Hematopoietic multipotent progenitor cell treated with erythropoietin and hydrocortisone succinate and interleukin-3 and kit ligand, for 6 days (in vitro differentiated cells): ENCODE results near the gene KASH5.

Experiments used
- DNase-seq: peaks from one replicate; pipeline ENCODE4 v3.0.0-alpha.2; 2015

KASH5 gene

DNA sequence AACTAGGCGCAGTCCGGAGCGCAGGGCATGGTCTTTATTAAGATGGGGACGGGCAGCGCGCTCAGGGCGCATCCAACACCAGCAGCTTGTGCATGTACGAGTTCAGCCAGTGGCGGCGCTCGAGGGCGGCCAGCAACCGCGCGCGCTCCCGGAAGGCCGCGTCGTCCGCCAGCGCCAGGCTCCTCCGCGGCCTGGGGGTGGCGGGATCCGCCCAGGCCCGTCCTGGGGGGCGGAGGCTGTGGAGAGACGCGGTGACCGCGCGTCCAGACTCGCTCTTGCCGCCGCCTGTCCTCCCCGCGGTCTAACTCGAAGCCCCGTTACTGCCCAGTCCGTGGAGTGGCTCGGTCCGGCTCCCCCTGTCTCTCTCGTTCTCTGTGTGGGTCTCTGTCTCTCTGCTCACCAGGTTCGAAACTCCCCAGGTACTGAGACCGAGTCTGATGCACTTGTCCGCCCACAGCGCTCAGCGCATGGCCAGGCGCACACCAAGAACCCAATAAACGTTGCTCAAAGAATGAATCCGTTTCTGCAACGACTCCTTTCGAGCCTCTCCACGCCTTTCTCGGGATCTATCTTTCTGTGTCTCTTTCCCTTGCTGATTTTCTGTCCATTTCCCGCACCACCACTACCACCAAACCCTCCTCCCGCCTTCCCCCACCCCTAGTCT lies 34.5 kb downstream of the KASH5 start:
- DNase-seq = peak; percentile 60

DNA sequence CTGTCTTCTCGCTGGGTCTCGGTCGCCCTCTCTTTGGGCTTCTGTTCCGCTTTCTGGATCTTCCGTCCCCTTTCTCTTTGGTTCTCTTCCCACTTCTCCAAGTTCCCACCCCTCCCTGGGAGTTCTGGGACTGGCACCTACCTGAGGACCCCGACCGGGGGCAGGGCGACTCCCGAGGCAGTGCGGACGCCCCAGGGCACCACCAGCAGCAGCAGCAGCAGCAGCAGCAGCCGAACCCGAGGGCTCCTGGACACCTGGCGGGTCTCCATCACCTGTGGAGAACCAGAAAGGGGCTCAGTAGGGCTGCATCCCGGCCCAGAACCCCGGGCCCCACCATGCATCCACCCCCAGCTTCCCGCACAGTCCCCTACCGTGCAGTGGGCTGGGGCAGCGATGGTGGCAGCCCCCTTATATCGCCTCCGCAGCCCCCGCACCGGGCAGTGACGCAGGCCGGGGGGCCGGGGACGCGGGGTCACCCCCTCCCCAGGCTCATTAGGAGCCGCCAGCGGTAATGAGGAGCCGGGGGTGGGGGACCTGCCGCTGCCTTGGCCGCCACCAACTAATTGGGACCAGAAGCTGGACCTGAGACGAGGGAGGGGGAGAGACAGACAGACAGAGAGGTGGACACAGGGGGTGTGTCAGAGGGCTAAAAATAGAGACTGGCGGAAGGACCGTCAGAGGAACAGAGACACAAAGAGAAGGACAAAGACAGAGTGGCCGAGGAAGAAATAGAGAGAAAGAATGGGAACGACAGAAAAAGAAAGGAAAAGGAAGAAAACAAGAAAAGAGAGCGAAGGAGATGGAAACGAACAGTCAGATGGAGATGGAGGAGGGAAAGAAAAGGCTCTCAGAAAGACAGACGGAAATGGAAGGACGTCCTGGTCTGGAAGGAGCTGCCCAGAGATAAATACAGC lies 35.3 kb downstream of the KASH5 start, which contains the start of gene PTH2:
PTH2 (minus strand) TSS at position 371 of the 914 bp plus-strand sequence; CDS start at position 269, 102 bp downstream.
- DNase-seq = no peak

DNA sequence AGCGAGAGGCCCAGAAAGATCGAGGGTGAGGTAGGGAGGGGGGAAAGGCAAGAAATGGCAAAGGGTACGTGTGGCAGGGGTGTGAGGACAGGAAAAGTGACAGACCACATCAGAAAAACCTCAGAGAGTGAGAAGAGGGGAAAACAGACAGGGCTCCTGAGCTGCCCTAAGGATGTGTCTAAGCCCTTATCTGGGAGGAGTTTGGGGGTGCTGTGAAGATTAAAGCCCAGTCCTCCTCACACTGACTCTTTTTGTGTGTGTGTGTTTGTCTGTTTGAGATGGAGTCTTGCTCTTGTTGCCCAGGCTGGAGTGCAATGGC lies 35.9 kb downstream of the KASH5 start:
- no peak for DNase-seq

DNA sequence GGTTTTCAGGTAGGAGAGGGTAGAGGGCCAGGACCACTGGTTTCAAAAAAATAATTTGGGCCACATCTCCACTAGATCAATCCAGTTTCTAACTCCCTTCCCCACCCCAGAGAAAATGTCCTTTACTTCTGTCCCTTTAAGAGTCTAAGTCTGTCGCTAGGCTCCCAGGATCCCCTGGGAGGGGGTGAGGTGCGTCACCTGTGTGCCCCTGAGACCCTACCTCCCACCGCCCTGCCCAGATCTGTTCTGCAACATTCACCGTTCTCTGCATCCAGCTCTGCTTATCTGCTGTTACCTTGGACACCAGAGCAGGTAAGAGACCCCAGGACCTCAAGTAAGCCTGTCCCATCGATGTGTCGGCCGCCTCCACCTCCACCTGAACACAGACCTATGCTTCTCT lies 37.1 kb downstream of the KASH5 start, which contains the start of gene GFY:
GFY (plus strand) TSS at position 211 of the 400 bp plus-strand sequence. CDS start 1,043 bp downstream, outside the sequence.
- no peak for DNase-seq

DNA sequence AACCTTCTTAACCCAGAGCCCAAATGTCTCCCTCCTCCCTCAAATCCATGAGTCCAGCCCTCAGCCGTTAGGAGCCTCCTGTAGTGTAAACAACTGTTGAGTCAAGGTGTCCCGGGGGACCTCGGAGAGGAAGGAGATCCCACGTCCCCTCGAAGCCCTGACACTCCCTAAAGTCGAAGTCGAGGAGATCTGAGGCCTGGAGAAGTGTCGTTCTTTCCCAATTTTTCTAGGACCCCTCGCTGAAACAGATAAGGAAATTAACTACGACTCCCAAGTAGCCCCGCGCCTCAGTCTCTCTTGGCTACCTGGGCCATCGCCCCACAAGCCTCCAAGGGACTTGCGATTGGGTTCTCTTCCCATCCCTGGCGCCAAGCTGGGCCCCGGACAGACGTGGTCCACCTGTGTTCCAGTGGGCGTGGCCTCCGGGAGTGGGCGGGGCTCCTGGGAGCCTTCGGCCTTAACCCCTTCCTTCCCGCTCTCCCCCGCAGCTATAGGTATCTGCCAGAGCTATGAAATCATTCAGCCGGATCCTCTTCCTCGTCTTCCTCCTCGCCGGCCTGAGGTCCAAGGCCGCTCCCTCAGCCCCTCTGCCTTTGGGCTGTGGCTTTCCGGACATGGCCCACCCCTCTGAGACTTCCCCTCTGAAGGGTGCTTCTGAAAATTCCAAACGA lies 38.0 kb downstream of the KASH5 start:
- peak; percentile 34 for DNase-seq

DNA sequence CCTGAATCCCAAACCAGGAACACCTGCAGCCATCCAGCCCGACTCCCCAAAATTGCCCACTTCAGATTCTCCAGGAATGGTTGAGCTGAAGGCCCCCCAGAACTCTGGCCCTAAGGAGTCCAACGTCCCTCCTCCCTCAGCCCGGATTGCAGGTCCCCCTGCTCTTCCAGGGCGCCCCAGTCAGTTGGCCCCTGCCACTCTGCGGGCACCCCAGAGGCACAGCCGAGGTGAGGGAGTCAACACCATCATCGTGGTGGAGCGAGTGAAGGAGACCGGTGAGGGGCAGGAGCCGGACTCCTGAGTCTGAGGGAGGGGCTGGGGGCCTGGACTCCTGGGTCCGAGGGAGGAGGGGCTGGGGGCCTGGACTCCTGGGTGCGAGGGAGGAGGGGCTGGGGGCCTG lies 39.3 kb downstream of the KASH5 start:
- DNase-seq = no peak

DNA sequence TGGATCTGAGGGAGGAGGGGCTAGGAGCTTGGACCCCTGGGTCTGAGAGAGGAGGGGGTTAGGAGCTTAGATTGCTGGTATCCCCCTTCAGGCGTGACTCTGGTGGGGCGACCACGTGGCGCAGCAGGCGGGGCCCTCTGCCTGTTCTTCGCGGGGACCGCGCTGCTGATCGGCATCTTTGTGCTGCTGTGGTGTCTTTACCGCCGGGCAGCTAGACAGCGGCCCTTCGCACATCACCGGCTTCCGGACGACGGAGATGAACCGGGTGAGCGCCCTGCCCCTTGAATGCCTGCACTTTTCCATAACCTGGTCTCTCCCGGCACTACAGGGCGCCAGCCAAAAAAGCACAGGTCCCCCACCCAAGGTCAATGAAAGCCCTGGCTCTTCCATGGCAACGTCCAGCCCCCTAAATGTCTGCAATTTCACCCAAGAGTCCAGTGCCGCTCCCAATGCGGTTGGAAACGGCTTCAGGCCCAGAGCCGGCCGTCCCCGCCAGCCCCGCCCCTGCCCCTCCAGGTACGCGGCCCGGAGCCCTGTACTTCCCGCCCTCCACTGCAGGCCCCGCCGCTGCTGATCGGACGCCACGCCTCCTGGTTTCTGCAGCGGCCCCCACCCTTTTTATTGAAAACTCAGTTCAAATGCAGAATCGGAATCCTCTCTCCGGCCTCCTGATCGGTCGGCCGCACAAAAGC lies 40.0 kb downstream of the KASH5 start:
- peak; percentile 41 for DNase-seq

DNA sequence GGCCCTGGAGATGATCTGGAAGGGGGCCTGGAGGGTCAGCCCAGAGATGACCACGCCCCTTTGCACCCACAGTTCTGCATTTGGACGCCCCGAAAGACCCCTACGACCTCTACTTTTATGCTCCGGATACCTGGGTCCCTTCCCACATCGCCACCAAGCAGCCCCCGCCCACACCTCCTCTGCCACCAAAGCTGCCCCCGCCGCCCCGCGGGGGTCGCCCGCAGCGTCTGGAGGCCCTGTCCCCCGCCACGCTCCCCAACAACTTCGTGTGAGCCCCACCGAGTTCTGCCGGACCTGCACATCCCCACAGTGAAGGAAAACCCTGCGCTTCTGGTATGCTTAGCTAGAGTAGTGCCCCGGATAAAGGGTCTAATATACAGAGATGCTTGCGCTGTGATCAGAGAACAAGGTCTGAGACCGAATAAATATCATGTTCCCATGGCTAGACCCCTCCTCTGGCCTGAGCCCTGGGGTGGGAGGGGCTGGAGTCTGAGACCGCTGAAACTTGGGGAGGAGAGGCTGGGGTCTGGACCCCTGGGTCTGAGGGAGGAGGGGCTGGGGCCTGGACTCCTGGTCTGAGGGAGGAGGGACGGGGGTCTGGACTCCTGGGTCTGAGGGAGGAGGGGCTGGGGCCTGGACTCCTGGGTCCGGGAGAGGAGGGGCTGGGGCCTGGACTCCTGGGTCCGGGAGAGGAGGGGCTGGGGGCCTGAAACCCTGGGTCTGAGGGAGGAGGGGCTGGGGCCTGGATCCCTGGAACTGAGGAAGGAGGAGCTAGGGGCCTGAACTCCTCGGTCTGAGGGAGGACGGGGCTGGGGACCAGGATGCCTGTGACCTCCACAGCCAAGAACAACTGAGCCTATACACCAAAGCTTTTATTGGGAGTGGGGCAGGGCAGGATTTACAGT lies 40.8 kb downstream of the KASH5 start:
- DNase-seq = no peak

DNA sequence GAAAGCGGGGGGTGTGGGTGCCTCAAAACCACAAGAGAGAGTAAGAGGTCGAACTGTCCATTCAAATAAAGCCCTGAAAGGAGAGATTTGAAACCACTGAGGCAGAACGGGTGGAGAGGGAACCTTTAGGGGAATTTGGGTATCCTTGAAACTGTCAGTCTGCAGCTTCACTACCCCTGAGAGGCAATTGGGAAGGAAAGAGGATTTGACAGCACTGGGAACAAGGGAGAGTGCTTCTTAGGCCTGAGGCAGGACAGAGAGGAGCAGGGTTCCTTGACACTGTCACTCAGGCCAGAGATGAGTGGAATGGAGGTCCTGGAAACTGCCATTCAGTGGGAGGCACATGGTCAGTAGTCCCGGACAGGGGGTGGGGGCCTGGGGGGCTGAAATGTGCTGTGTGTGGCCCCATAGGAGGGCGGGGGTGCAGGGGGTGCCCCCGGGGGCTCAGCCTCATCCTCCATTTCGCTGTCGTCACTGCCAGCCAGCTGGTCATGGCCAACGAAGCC lies 42.2 kb downstream of the KASH5 start:
- no peak for DNase-seq

DNA sequence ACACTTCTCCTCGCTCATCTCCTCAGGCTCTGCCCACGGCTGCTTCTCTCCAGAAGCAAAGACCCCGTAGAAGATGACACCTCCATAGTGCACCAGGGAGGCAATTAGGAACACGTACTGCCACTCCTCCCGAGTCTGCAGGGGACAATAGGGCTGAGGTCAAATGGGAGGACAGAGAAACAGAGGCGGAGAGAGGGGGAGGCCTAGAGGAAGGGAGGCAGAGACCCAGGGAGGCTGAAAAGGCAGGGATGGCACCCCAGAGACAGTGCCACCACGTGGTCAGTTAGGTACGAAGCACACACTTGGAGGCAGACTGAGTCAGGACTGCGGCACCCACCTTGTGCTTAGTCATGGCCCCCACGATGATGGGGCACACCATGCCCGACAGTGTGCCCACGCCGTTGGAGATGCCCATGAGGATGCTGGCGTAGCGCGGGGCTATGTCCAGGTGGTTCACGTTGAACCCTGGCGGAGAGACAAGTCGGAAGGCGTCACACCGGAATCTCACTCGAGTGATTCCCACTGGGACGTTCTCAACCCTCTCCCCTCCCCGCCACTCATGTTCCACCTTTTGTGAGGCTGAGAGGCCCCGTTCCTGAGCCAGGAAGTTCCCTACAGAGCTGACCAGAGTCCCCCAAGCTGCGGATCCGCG lies 42.8 kb downstream of the KASH5 start:
- peak; percentile 69 for DNase-seq

DNA sequence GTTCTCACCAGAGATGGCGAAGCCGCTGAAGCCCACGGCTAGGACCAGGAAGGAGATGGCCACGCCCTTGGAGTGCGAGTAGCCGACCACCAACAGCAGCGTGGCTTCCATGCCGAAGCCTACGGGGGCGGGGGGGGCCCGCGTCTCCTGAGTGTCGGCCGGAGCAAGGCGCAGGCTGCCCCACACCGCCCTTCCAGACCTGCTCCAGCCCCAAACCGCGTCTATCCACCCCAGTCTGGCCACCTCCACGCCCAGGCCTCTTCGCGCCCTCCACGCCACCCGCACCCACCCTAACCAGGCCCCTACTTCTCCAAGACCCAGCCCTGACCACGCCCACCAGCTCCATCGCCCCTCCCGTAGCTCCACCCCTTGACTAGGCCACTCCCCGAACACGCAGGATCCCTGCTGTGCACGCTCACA lies 43.3 kb downstream of the KASH5 start:
- peak; percentile 44 for DNase-seq

DNA sequence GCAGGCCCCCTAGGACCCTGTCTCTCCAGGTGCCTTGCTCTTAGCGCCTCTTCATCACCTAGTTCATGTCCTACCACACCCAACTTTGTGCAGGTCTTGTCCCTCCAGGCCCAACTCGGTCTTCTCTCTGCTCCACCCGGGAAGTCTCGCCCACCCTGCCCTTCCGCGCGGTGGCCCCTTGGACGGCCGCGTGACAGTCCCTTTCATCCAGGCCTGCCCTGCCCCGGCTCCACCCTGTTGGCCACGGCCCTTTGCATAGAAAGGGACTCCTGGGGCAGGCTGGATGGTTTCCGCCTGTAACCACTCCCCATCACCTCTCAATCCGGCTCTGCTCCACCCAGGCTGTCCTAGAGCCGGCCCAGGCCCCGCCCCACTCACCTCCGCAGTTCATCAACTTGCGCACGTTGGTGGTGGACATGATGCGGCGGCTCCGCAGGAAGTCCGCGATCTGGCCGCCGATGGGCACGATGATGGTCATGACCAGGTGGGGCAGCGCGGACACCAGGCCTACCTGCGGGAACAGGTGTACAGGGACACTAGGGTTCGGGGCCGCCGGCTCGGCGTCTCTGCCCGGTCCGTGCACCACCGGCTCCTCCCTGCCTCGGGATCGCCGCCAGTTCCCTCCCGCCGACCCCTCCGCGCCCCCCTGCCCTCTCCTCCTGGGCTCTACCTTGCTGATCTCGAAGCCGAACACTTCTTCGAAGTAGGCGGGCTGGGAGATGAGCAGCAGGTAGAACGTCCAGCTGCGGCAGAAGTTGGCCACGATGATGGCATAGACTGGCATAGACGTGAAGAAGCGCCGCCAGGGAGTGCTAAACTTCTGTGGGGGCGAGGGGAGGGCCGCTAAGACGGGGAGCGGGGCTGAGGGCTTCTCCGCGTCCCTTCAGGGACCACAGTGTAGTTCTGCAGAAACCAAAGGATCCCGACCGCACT lies 44.4 kb downstream of the KASH5 start:
- DNase-seq = peak; percentile 55

DNA sequence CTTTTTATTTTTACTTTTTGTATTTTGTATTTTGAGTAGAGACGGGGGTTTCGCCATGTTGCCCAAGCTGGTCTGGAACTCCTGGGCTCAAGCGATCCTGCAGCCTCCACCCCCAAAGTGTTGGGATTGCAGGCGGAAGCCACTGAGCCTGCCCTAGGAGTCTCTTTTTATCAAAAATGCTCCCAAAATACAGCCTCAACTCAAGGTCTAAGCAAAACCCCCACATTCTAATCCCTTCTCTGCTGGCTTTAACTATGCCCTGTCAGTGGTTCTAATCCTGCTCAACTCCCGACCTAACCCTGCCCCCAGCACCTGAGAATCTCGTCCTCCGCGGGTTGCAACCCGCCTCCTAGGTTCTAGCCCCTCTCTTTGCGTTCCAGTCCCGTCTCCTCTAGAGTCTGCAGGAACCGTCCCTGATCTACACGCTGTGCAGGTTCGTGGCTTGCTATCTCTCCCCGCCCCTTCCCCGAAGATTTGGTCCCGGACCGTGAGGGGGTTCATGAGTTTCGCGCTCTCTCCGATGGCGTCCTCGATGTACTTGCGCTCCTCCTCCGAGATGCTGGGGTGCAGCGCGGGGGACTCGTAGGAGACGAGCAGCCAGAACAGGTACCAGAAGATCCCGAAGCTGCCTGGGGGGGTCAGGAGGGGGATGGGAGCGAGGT lies 45.3 kb downstream of the KASH5 start:
- DNase-seq = no peak

DNA sequence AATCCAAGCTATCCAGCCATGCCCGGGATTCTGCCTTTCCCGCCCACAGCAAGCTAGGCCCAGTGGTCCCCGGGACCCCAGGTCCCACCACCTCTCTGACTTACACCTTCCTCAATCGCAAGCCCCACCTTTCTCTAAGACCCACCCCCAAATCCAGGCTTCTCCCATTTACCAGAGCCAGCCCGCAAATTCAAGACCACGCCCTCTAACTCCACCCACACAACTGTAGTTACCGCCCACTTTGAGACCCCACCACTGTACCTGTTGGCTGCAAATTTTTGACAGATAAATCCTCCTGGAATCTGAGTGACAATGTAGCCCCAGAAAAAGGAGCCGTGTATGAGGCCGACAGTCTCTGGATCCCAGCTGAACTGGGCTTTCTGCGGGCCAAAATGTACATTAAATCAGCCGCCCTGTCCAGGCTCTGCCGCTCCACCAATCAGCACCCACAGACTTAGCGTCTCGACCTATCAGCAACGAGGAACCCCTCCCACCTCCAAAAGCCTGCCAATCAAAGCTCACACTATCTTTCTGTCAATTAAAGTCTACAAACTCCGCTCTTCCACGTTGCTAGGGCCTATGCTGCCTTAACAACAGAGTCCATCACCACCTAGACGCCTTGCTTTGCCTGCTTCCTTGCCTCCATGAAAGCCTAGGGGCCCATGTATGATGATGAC lies 47.0 kb downstream of the KASH5 start:
- DNase-seq = peak; percentile 41

DNA sequence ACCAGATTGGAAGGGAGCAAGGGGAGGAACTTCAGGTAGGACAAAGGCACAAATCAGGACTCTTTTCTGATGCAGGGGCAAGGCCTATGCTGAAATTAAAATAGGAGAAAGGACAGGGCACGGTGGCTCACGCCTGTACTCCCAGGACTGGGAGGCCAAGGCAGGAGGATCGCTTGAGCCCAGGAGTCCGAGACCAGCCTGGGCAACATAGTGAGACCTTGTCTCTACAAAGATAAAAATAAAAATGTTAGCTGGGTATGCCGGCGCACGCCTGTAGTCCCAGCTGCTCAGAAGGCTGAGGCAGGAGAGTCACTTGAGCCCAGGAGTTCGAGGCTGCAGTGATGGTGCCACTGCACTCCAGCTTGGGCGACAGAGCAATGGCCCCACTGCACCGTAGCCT lies 47.6 kb downstream of the KASH5 start:
- no peak for DNase-seq

DNA sequence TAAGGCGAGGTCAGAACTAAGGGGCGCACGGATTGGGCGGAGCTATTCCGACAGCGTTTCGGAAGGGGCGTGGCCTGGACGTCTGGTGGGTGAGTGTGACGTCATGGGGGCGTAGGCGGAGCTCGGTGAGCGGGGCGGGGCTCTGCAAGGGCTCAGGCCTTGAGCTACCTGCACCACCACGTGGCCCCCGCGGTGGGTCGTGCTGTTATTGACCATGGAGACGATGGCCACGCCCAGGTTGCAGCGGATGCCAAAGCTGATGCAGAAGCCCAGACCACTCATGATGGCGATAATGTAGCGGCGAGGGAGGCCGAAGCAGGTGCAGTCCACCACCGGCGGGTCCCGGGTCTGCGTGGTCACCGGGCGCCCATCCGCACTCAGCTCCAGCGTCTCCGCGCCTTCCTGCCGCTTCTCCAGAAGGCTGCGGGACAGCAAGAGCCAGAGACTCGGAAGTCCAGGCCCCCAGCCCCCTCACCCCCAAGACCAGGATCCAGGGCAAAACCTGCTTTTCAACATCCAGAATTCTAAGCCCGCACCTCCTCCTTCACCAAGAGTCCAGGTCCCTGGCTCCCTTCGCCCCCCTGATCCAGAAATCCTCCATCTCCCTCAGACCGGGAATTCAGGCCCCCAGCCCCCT lies 48.5 kb downstream of the KASH5 start:
- DNase-seq = peak; percentile 77

DNA sequence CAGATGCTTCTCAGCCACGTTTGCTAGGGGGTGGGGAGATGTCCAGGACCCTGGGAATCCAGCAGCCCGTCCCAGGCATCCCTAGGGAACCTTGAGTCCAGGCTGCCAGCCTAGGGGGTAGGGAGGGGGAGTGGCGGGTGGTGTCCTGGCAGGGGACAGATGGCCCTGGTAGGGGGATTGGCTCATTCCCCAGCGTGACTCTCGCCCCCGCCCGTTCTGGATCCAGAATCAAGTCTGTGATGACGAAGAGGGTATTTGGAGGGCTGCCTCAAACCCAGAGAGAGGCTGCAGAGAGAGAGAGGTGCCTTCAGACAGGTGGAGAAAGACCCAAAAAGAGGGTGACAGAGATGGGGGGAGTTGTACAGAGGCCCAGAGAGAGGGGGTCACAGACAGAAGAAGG lies 49.2 kb downstream of the KASH5 start:
- DNase-seq = no peak

DNA sequence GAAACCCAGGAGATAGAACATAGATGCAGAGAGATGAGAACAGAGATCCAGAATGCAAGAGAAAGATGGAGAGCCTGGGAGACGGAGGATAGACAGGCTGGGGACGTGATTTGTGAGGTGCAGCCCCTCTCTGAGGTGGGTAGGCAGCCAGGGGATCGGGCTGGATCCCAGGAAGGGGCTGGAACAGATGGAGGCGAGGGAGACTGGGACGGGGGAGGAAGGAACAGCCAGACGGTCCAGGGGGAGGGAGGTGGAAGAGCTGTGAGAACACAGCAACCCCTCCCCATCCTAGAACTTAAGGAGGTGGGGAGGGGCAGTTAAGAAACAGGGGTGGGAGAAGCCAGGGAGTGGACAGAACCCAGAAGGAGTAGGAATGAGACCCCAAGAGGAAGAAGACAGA lies 50.2 kb downstream of the KASH5 start:
- DNase-seq = no peak
